Osteocyte (in vitro differentiated cells): Measurements from ENCODE around the gene IKBIP. TPM values are rescaled to one million over a fixed set of nuclear protein-coding genes. Genes with fewer than 3 reads are reported as not detected.
"Not testable (repeated sequence)": the region's sequence is repeated elsewhere in the genome, so short reads cannot be mapped to it uniquely, and the experiment has no call there.

Experiments
- DNase-seq: peaks from one replicate; pipeline ENCODE4 v3.0.0; 2021; ENCODE audit warnings: mixed read lengths; ENCODE audit not compliant: unreplicated experiment; ENCODE audit errors: extremely low spot score
- H3K27ac Mint-ChIP-seq: one replicate; pipeline ENCODE4 v1.8.0; 2021; ENCODE audit warnings: mild to moderate bottlenecking, mixed read lengths; ENCODE audit not compliant: unreplicated experiment
- H3K27me3 Mint-ChIP-seq: one replicate; pipeline ENCODE4 v1.8.0; 2021; ENCODE audit warnings: mixed read lengths; ENCODE audit not compliant: unreplicated experiment
- H3K36me3 Mint-ChIP-seq: one replicate; pipeline ENCODE4 v1.8.0; 2021; ENCODE audit warnings: mixed read lengths; ENCODE audit not compliant: unreplicated experiment
- H3K4me1 Mint-ChIP-seq: one replicate; pipeline ENCODE4 v1.8.0; 2021; ENCODE audit warnings: mixed read lengths; ENCODE audit not compliant: unreplicated experiment
- H3K4me3 Mint-ChIP-seq: one replicate; pipeline ENCODE4 v1.8.0; 2021; ENCODE audit warnings: mild to moderate bottlenecking, moderate library complexity, mixed read lengths; ENCODE audit not compliant: unreplicated experiment
- H3K9me3 Mint-ChIP-seq: one replicate; pipeline ENCODE4 v1.8.0; 2021; ENCODE audit warnings: mixed read lengths; ENCODE audit not compliant: unreplicated experiment
- total RNA-seq: library from RNA; stranded (reverse); gene quantifications from 2 replicates; pipeline ENCODE4 v1.2.1, GENCODE V29; 2021
- TF ChIP-seq, protein P1 (sequence below): fragments of 200-600 bp; sonication (generic); IDR thresholded peaks from 2 replicates; pipeline ENCODE4 v1.5.0; 2021; ENCODE audit warnings: antibody characterized with exemption, mild to moderate bottlenecking, moderate library complexity

The IKBIP gene
- total RNA-seq, 1 donor from 2014 or later, result 38.0 TPM

DNA sequence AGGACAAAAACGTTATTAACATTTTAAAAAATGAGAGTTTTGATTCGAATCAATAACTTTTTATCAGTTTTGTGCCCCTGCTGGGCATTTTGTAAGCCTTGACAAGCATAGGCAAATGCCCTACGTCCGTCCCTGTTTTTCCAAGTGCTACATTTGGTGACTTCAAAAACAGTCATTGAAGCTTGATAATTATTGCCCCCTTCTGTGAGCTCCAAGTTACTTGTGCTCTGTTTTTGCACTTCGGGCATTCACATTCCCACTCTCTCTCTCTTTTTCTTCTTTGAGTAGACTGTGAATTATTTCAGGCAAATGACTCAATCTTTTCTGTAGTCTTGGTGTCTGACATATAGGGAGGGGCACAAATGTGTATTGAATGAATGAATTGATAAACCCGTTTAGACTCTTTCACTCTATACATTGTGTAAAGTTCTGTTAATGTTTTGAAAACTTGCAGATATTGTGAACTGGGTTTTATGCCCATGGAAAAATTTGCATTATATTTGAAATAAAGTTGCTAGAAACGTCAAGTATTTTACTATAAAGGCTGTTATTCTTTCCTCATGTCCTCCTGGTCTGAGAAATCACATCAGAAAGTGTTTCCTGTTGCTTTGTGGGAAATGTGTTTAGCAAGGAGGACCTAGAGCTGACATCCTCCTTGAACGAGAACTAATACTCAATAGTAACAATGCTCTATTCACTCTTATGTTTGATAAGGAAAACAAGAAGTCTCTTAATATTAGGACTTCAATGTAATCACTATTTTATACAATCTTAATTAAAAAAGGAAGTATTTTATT lies 1.9 kb upstream of the IKBIP start:
- TF ChIP-seq, protein P1, sequence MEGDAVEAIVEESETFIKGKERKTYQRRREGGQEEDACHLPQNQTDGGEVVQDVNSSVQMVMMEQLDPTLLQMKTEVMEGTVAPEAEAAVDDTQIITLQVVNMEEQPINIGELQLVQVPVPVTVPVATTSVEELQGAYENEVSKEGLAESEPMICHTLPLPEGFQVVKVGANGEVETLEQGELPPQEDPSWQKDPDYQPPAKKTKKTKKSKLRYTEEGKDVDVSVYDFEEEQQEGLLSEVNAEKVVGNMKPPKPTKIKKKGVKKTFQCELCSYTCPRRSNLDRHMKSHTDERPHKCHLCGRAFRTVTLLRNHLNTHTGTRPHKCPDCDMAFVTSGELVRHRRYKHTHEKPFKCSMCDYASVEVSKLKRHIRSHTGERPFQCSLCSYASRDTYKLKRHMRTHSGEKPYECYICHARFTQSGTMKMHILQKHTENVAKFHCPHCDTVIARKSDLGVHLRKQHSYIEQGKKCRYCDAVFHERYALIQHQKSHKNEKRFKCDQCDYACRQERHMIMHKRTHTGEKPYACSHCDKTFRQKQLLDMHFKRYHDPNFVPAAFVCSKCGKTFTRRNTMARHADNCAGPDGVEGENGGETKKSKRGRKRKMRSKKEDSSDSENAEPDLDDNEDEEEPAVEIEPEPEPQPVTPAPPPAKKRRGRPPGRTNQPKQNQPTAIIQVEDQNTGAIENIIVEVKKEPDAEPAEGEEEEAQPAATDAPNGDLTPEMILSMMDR, result peak; percentile 27
- Mint-ChIP-seq H3K9me3 (no peaks in the 10 kb centered on the region), H3K4me1 (peaks cover 37% of the 10 kb centered on the region), H3K4me3 (peak overlapping the region; percentile 97), H3K36me3 (peaks cover 15% of the 10 kb centered on the region), H3K27me3 (no peaks in the 10 kb centered on the region), H3K27ac (peak overlapping the region; percentile 90)
- DNase-seq, result no peak

DNA sequence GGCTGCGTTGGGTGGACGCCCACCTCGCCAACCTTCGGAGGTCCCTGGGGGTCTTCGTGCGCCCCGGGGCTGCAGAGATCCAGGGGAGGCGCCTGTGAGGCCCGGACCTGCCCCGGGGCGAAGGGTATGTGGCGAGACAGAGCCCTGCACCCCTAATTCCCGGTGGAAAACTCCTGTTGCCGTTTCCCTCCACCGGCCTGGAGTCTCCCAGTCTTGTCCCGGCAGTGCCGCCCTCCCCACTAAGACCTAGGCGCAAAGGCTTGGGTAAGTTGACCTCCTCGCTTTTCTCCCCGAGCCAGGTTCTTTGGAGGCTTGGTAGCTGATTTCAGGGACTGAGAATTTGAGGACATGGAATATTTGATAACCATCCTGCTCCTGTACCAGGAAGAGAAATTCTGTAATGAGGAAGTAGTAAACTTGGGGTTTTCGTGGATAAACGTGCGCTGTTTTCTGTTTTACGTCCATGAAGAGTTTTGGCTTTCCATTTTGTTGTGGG lies 1.0 kb upstream of the IKBIP start:
- peaks cover 37% of the 10 kb centered on the region for H3K4me1 Mint-ChIP-seq
- peak overlapping the region; percentile 90 for H3K27ac Mint-ChIP-seq
- peak overlapping the region; percentile 97 for H3K4me3 Mint-ChIP-seq
- H3K27me3 Mint-ChIP-seq, result no peaks in the 10 kb centered on the region
- H3K9me3 Mint-ChIP-seq, result no peaks in the 10 kb centered on the region
- TF ChIP-seq, protein P1, result no peak
- no peak for DNase-seq
- H3K36me3 Mint-ChIP-seq, result peaks cover 16% of the 10 kb centered on the region

DNA sequence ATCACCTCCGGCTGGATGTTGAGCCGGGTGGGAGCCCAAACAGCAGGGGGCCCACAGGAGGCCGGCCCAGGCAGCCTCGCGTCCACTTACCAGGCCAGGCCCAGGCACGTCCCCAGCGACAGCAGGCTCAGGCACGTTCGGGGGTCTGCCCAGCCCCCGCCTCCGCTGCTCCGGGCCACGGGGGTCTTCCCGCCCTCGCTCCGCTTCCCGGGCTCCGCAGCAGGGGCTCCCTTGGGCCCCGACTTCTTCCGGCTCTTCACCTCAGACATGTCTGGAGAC lies 216 bp downstream of the IKBIP start:
- TF ChIP-seq, protein P1, result no peak
- DNase-seq, result no peak
- Mint-ChIP-seq H3K4me3 (peak overlapping the region; percentile 97), H3K36me3 (peaks cover 6% of the 10 kb centered on the region), H3K27me3 (no peaks in the 10 kb centered on the region), H3K9me3 (no peaks in the 10 kb centered on the region), H3K27ac (peak overlapping the region; percentile 93), H3K4me1 (peaks cover 37% of the 10 kb centered on the region)

DNA sequence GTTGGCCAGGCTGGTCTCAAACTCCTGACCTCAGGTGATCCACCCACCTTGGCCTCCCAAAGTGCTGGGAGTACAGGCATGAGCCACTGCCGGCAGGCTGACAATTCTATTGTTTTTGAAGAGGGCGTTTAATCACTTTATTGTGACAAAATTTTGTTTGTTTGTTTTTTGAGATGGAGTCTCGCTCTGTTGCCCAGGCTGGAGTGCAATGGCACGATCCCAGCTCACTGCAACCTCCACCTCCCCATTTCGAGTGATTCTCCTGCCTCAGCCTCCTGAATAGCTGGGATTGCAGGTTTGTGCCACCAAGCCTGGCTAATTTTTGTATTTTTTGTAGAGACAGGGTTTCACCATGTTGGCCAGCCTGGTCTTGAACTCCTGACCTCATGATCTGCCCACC lies 1.8 kb downstream of the IKBIP start:
- not testable (repeated sequence) for H3K27me3 Mint-ChIP-seq, H3K36me3 Mint-ChIP-seq, H3K9me3 Mint-ChIP-seq, DNase-seq
- H3K4me3 Mint-ChIP-seq, result peak overlapping the region; percentile 97
- peak overlapping the region; percentile 93 for H3K27ac Mint-ChIP-seq
- peaks cover 33% of the 10 kb centered on the region for H3K4me1 Mint-ChIP-seq

DNA sequence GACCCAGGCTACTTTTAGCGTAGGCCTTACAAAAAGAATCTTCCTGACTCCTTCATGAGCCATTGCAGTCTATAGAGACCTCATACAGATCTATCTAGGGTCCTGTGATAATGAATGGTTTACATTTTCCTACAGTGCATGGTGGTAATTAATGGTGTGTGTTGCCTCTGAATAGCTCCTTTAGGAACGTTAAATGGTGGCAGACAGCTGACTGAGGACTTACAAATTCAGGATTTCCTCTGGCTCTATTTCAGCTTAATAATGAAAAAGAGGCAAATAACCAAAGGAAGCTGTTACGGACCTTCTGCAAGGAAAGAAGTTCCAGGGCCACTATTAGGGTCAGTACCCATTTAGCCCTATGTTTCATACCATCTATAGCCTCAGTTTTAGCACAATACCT lies 5.1 kb downstream of the IKBIP start:
- TF ChIP-seq, protein P1, result no peak
- Mint-ChIP-seq H3K4me1 (peaks cover 31% of the 10 kb centered on the region), H3K27me3 (no peaks in the 10 kb centered on the region), H3K36me3 (peaks cover 5% of the 10 kb centered on the region), H3K9me3 (no peaks in the 10 kb centered on the region), H3K4me3 (no peak overlapping the region), H3K27ac (no peak overlapping the region)
- no peak for DNase-seq
